CD4-positive, alpha-beta memory T cell (primary cell): Measurements from ENCODE around the gene NAXE. TPM values are rescaled to one million over a fixed set of nuclear protein-coding genes. Genes with fewer than 3 reads are reported as not detected.

ENCODE experiments used
- CTCF ChIA-PET: fragments of 350-600 bp; sonication (Branson Sonifier 250); formaldehyde crosslinking; loops from one replicate; lab custom pipeline; 2021; ENCODE audit warnings: inconsistent platforms; ENCODE audit not compliant: partially characterized antibody; lab: Charles Lee
- POLR2A ChIA-PET: fragments of 350-600 bp; sonication (Branson Sonifier 250); formaldehyde crosslinking; loops from one replicate; lab custom pipeline; 2021; ENCODE audit not compliant: partially characterized antibody; lab: Charles Lee
- DNase-seq, 5 donors: peaks; one replicate each; pipeline versions ENCODE4 v3.0.0 to v3.0.0-alpha.2; 2020 to 2022; ENCODE audit warnings: mixed read lengths in 1 of 5
- H3K27ac ChIP-seq: one replicate; pipeline ENCODE4 v1.7.0; 2013; ENCODE audit warnings: low read depth, low read length
- H3K27me3 ChIP-seq: 2 replicates; pipeline ENCODE4 v1.7.0; 2013; ENCODE audit warnings: mild to moderate bottlenecking, low read length, moderate library complexity; ENCODE audit not compliant: insufficient read depth
- H3K36me3 ChIP-seq: 2 replicates; pipeline ENCODE4 v1.7.0; 2013; ENCODE audit warnings: mild to moderate bottlenecking, low read length, moderate library complexity; ENCODE audit not compliant: insufficient read depth
- H3K4me1 ChIP-seq: 2 replicates; pipeline ENCODE4 v1.7.0; 2013; ENCODE audit warnings: mild to moderate bottlenecking, low read length, moderate library complexity; ENCODE audit not compliant: insufficient read depth
- H3K4me3 ChIP-seq, 2 donors: one replicate each; pipeline ENCODE4 v1.7.0; 2013; ENCODE audit warnings: low read length in 2 of 2, mild to moderate bottlenecking in 1 of 2
- H3K9me3 ChIP-seq, 2 donors: one replicate each; pipeline ENCODE4 v1.7.0; 2013; ENCODE audit warnings: low read length in 2 of 2, control low read depth in 1 of 2; ENCODE audit not compliant: control insufficient read depth in 1 of 2
- H3K27ac Mint-ChIP-seq, 7 donors: one replicate each; pipeline ENCODE4 v1.8.0; 2020 to 2021; ENCODE audit warnings: mixed read lengths in 7 of 7, mild to moderate bottlenecking in 6 of 7, inconsistent platforms in 3 of 7, moderate library complexity in 3 of 7
- H3K27me3 Mint-ChIP-seq, 2 donors: one replicate each; pipeline ENCODE4 v1.8.0; 2020 to 2021; ENCODE audit warnings: mixed read lengths in 2 of 2
- H3K36me3 Mint-ChIP-seq, 2 donors: one replicate each; pipeline ENCODE4 v1.8.0; 2020 to 2021; ENCODE audit warnings: mixed read lengths in 2 of 2, inconsistent platforms in 1 of 2, mild to moderate bottlenecking in 1 of 2
- H3K4me1 Mint-ChIP-seq, 4 donors: one replicate each; pipeline ENCODE4 v1.8.0; 2020 to 2021; ENCODE audit warnings: mixed read lengths in 4 of 4, mild to moderate bottlenecking in 1 of 4
- H3K4me3 Mint-ChIP-seq, 8 donors: one replicate each; pipeline ENCODE4 v1.8.0; 2020 to 2021; ENCODE audit warnings: mixed read lengths in 8 of 8, mild to moderate bottlenecking in 7 of 8, moderate library complexity in 6 of 8, inconsistent platforms in 3 of 8
- H3K9me3 Mint-ChIP-seq, 8 donors: one replicate each; pipeline ENCODE4 v1.8.0; 2020 to 2021; ENCODE audit warnings: mixed read lengths in 8 of 8, mild to moderate bottlenecking in 5 of 8, inconsistent platforms in 3 of 8, moderate library complexity in 1 of 8
- intact Hi-C: fragments of 100-400 bp; cut with micrococcal nuclease; formaldehyde crosslinking; loops from one replicate; pipeline ENCODE4 v1.15.1; 2023
- polyA plus RNA-seq, 2 donors: library from polyadenylated mRNA; unstranded; fragments of 300-500 nt; fragmentation: Illumina TruSeq; gene quantifications; one replicate each; pipeline ENCODE4 v1.2.3, GENCODE V29; 2021
- total RNA-seq, 2 experiments: library from RNA; stranded (reverse); gene quantifications; one replicate each; pipeline ENCODE4 v1.2.3, GENCODE V29; 2021

NAXE gene
- 10 to 100 TPM; 46.7 to 49.5 TPM for total RNA-seq
- polyA plus RNA-seq: 100 to 1,000 TPM in 1 of 2 donors, 10 to 100 TPM in 1; 93.3 to 152 TPM

DNA sequence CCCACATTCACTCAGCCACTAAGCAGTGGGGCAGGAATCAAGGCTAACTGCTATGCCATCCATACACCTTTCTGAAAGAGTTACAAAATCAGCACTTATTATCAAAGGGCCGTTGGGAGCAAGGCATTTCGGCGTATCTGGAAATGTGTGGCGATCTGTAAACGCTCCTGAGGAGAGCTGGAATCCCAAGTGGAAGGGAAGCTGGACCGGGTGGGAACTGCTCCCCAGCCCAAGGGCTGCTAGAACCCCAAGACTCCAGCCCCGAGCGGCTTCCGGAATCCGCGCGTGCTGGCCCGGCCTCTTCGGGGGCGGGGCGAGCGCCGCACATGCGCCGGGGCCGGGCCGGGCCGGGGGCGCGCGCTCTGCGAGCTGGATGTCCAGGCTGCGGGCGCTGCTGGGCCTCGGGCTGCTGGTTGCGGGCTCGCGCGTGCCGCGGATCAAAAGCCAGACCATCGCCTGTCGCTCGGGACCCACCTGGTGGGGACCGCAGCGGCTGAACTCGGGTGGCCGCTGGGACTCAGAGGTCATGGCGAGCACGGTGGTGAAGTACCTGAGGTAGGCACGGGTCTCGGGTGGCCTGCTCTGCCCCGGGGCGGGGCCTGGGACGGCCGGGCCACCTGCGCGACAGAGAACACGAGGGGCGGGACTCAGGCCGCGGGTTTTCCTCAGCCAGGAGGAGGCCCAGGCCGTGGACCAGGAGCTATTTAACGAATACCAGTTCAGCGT lies at the start of gene NAXE:
Gene NAXE (plus strand): TSS at position 345 of the 726 bp plus-strand sequence. CDS start 29 bp downstream, at position 374.
- Histone ChIP-seq H3K9me3 (no peaks in the 10 kb centered on the region), H3K4me3 (peak within 1 kb of the TSS; percentile 80 to 95), H3K4me1 (peaks cover 16% of the 10 kb centered on the region), H3K27ac (peak within 1 kb of the TSS; percentile 81), H3K27me3 (no peaks in the 10 kb centered on the region), H3K36me3 (peaks cover 9% of the 10 kb centered on the region)
- peak; percentile 66 to 72 (median 67) for DNase-seq
- peaks cover 0 to 4% (median 0%) of the 10 kb centered on the region in 8 donors for H3K9me3 Mint-ChIP-seq
- no peaks in the 10 kb centered on the region for H3K27me3 Mint-ChIP-seq
- H3K4me3 Mint-ChIP-seq: peak within 1 kb of the TSS; percentile 89 to 92 (median 90)
- ChIA-PET POLR2A (interaction anchor here (0.6 to 3.0 kb wide), 16 partner anchors 9 to 136 kb away, joined by 3 to 50 read pairs (median 4); partner anchors contain the start of genes GPATCH4, MEF2D and METTL25B), CTCF (interaction anchor here (0.8 to 3.8 kb wide), 13 partner anchors 10 to 205 kb away, joined by 3 to 26 read pairs (median 5); partner anchors contain the start of genes GPATCH4, MEF2D and TTC24)
- H3K4me1 Mint-ChIP-seq: peaks cover 13 to 25% (median 21%) of the 10 kb centered on the region in 4 donors
- H3K36me3 Mint-ChIP-seq: peaks cover 17 to 24% of the 10 kb centered on the region in 2 donors
- intact Hi-C loops: loop anchor here (1.0 kb wide), 1 partner anchor 10 kb away; the partner anchor contains the start of gene GPATCH4
- H3K27ac Mint-ChIP-seq: peak within 1 kb of the TSS; percentile 86 to 97 (median 94)

DNA sequence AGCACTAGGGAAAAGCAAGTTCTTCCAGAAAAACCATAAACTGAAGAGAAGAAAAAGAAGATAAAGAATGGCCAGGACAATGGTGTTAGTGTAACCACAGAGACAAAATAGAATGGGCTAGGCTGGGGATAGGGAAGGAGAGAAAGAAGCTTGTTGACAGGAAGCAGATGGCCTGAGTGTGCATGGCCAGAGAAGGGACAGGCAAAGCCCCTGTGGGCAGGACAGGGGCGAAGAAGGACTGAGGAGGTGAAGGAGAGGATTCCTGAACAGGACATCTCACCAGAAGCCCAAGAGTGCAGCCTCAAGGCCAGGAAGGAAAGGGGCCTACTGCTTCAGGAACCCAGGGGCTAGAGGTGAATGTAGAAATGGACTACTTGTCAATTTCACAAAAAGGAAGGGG lies 48.5 kb upstream of the NAXE start:
- Histone ChIP-seq H3K4me1 (no peaks in the 10 kb centered on the region), H3K9me3 (no peaks in the 10 kb centered on the region), H3K36me3 (no peaks in the 10 kb centered on the region), H3K27me3 (no peaks in the 10 kb centered on the region), H3K4me3 (no peak overlapping the region), H3K27ac (no peak overlapping the region)
- no peaks in the 10 kb centered on the region for H3K9me3 Mint-ChIP-seq
- intact Hi-C loops: no loop called here
- H3K4me1 Mint-ChIP-seq: peaks cover 0 to 3% (median 0%) of the 10 kb centered on the region in 4 donors
- H3K36me3 Mint-ChIP-seq: no peaks in the 10 kb centered on the region
- ChIA-PET POLR2A (no interaction called here), CTCF (interaction anchor here (2.0 kb wide), 1 partner anchor 157 kb away, joined by 5 read pairs; no protein-coding TSS in a partner anchor)
- DNase-seq: no peak
- no peaks in the 10 kb centered on the region for H3K27me3 Mint-ChIP-seq
- H3K27ac Mint-ChIP-seq: peak overlapping the region in 3 of 7 donors; percentile 4 to 74 (median 50)
- H3K4me3 Mint-ChIP-seq: no peak overlapping the region

DNA sequence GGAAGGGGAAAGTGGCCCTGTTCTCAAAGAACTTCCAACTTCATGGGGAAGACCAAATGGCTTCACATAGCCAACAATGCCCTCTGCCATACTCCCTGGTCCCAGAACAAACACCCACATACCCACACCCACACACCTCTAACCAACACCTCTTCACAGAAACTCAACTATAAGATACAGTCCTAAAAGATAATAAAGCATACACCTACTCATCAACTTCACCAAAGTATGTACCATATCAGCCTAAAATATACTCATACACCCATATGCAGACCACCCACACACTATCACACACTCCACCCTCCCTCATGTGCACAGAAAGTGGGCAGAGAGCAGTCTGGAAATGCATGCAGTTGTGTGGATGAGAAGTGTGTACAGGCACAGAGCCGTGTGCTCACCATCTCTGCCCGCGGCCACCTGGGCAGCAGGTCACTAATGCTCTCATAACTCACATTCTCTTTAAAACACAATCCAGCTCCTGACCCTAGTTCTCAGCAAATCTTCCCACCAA lies 46.9 kb upstream of the NAXE start:
- no peak for DNase-seq
- intact Hi-C loops: no loop called here
- Mint-ChIP-seq H3K4me1 (peaks cover 0 to 3% (median 0%) of the 10 kb centered on the region in 4 donors), H3K4me3 (no peak overlapping the region), H3K9me3 (no peaks in the 10 kb centered on the region), H3K36me3 (no peaks in the 10 kb centered on the region), H3K27ac (peak overlapping the region in 2 of 7 donors; percentile 18 to 53), H3K27me3 (no peaks in the 10 kb centered on the region)
- no peak overlapping the region for H3K27ac ChIP-seq
- H3K4me1 ChIP-seq: no peaks in the 10 kb centered on the region
- H3K4me3 ChIP-seq: no peak overlapping the region
- no peaks in the 10 kb centered on the region for H3K9me3 ChIP-seq
- CTCF ChIA-PET: interaction anchor here (0.6 kb wide), 1 partner anchor 816 kb away, joined by 3 read pairs; no protein-coding TSS in a partner anchor
- H3K36me3 ChIP-seq: no peaks in the 10 kb centered on the region
- POLR2A ChIA-PET: interaction anchor here (0.7 kb wide), 1 partner anchor 44 kb away, joined by 3 read pairs; no protein-coding TSS in a partner anchor
- H3K27me3 ChIP-seq: no peaks in the 10 kb centered on the region

DNA sequence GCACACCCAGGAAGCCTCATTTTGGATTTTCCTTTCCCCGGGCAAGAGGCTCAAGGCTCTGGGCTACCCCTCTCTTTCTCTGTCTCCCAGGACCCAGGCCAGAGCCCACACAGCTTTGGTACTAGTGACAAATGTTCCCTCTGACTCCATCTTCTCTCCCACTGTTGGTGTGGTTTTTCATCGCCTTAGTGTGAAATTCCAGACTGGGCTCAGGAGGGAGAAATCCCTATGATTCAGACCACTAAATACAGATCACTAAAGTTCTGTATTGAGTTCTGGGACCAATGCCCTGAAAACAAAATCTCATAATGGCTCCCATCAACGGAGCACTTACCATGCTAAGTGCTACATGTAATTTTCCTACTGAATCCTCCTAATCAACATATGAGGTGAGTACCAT lies 45.3 kb upstream of the NAXE start:
- no peak overlapping the region for H3K27ac ChIP-seq
- Mint-ChIP-seq H3K4me1 (peaks cover 0 to 3% (median 0%) of the 10 kb centered on the region in 4 donors), H3K36me3 (no peaks in the 10 kb centered on the region), H3K27me3 (no peaks in the 10 kb centered on the region), H3K4me3 (no peak overlapping the region), H3K9me3 (no peaks in the 10 kb centered on the region), H3K27ac (no peak overlapping the region)
- H3K4me1 ChIP-seq: no peaks in the 10 kb centered on the region
- no peak for DNase-seq
- H3K36me3 ChIP-seq: no peaks in the 10 kb centered on the region
- intact Hi-C loops: no loop called here
- no peaks in the 10 kb centered on the region for H3K9me3 ChIP-seq
- H3K4me3 ChIP-seq: no peak overlapping the region
- POLR2A ChIA-PET: interaction anchor here (0.5 kb wide), 1 partner anchor 256 kb away, joined by 3 read pairs; no protein-coding TSS in a partner anchor
- no peaks in the 10 kb centered on the region for H3K27me3 ChIP-seq
- CTCF ChIA-PET: no interaction called here

DNA sequence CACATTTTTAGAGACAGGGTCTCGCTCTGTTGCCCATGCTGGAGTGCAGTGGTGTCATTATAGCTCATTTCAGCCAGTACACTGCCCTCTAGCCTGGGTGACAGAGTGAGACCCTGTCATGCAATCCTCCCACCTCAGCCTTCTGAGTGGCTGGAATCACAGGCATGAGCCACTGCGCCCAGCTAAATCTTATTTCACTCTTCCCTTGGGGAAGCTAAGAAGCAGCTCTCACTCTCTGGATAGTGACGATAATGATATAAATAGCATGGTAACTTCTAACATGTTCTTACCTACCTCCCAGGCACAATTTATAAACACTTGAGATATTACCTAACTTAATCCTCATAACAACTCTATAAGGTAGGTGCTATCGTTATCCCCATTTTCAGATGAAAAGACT lies 44.1 kb upstream of the NAXE start:
- H3K4me1 ChIP-seq: no peaks in the 10 kb centered on the region
- ChIA-PET CTCF (no interaction called here), POLR2A (no interaction called here)
- H3K27ac ChIP-seq: no peak overlapping the region
- Mint-ChIP-seq H3K4me3 (no peak overlapping the region), H3K4me1 (peaks cover 0 to 3% (median 0%) of the 10 kb centered on the region in 4 donors), H3K27me3 (no peaks in the 10 kb centered on the region), H3K36me3 (no peaks in the 10 kb centered on the region), H3K27ac (peak overlapping the region in 2 of 7 donors; percentile 11 to 14), H3K9me3 (no peaks in the 10 kb centered on the region)
- intact Hi-C loops: no loop called here
- no peaks in the 10 kb centered on the region for H3K27me3 ChIP-seq
- no peak overlapping the region for H3K4me3 ChIP-seq
- H3K36me3 ChIP-seq: no peaks in the 10 kb centered on the region
- H3K9me3 ChIP-seq: no peaks in the 10 kb centered on the region
- DNase-seq: no peak

DNA sequence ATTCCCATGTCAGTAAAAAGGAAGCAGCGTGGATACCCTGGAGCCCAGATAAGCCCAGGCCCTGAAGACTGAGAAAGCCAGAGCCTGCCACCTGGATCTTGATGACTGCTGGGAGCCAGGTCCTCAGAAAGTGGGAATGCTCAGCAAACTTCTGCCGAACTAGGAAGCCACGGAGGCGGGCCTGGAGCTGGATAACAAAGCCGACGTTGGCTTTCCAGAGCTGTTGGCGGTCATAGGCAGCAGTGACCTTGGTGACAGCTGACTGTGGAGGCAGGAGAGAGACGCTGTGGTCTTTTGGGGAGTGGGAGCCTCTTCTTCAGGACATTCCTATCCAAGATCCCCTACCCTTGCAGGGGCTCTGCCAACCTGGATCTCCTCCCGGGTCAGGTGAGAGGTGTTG lies 43.6 kb upstream of the NAXE start:
- Histone ChIP-seq H3K4me3 (no peak overlapping the region), H3K27ac (no peak overlapping the region), H3K9me3 (no peaks in the 10 kb centered on the region), H3K27me3 (no peaks in the 10 kb centered on the region), H3K4me1 (no peaks in the 10 kb centered on the region), H3K36me3 (no peaks in the 10 kb centered on the region)
- H3K4me1 Mint-ChIP-seq: peaks cover 0 to 3% (median under 1%) of the 10 kb centered on the region in 4 donors
- intact Hi-C loops: no loop called here
- no peak overlapping the region for H3K4me3 Mint-ChIP-seq
- ChIA-PET CTCF (no interaction called here), POLR2A (no interaction called here)
- H3K9me3 Mint-ChIP-seq: no peaks in the 10 kb centered on the region
- no peaks in the 10 kb centered on the region for H3K36me3 Mint-ChIP-seq
- DNase-seq: no peak
- no peaks in the 10 kb centered on the region for H3K27me3 Mint-ChIP-seq
- peak overlapping the region in 1 of 7 donors; percentile 14 for H3K27ac Mint-ChIP-seq

DNA sequence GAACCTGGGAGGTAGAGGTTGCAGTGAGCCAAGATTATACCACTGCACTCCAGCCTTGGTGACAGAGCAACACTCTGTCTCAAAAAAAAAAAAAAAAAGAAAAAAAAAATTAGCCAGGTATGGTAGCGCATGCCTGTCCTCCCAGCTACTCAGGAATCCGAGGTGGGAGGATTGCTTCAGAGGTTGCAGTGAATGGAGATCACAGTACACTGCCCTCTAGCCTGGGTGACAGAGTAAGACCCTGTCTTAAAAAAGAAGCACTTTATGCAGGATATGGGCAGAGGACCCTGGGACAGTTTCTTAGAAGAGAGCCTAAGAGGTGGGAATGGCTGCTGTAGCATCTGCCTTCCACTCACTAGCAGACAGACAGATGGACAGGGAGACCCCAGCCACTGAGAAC lies 42.2 kb upstream of the NAXE start:
- no peak for DNase-seq
- no peaks in the 10 kb centered on the region for H3K4me1 ChIP-seq
- ChIA-PET POLR2A (interaction anchor here (1.0 to 3.0 kb wide), 2 partner anchors 49 to 61 kb away, joined by 3 to 9 read pairs; partner anchors contain the start of gene MEF2D), CTCF (no interaction called here)
- Mint-ChIP-seq H3K4me1 (peaks cover 3 to 5% (median 4%) of the 10 kb centered on the region in 4 donors), H3K36me3 (no peaks in the 10 kb centered on the region), H3K4me3 (no peak overlapping the region), H3K27ac (no peak overlapping the region), H3K9me3 (no peaks in the 10 kb centered on the region), H3K27me3 (no peaks in the 10 kb centered on the region)
- no peaks in the 10 kb centered on the region for H3K9me3 ChIP-seq
- no peaks in the 10 kb centered on the region for H3K27me3 ChIP-seq
- no peak overlapping the region for H3K27ac ChIP-seq
- H3K4me3 ChIP-seq: no peak overlapping the region
- H3K36me3 ChIP-seq: no peaks in the 10 kb centered on the region
- intact Hi-C loops: no loop called here
